ENCODE results near the gene TMEM135.
"Not testable (repeated sequence)": the region's sequence is repeated elsewhere in the genome, so short reads cannot be mapped to it uniquely, and the experiment has no call there.

The TMEM135 gene

GRCh38 chr11:87020764-87021365 is 16.9 kb upstream of the TMEM135 start:
- DNase-seq (ENCODE audit: low spot score), result no peak

GRCh38 chr11:87022254-87022653 is 15.5 kb upstream of the TMEM135 start:
- DNase-seq (ENCODE audit: low spot score), result no peak

- DNase-seq (ENCODE audit: low spot score), result no peak
Observed at GRCh38 chr11:87022738-87023137, 15.0 kb upstream of the TMEM135 start.

GRCh38 chr11:87026415-87026814 is 11.3 kb upstream of the TMEM135 start:
- not testable (repeated sequence) for DNase-seq (ENCODE audit: low spot score)

- DNase-seq (ENCODE audit: low spot score), result no peak
Observed at GRCh38 chr11:87030458-87031054, 7.2 kb upstream of the TMEM135 start.

GRCh38 chr11:87031433-87032170 is 6.1 kb upstream of the TMEM135 start:
- no peak for DNase-seq (ENCODE audit: low spot score)

- no peak for DNase-seq (ENCODE audit: low spot score)
Observed at GRCh38 chr11:87033561-87033960, 4.2 kb upstream of the TMEM135 start.

- no peak for DNase-seq (ENCODE audit: low spot score)
Observed at GRCh38 chr11:87035976-87036583, 1.7 kb upstream of the TMEM135 start.

GRCh38 chr11:87036756-87037449 is 831 bp upstream of the TMEM135 start:
- DNase-seq (ENCODE audit: low spot score), result no peak

- no peak for DNase-seq (ENCODE audit: low spot score)
Observed at GRCh38 chr11:87038235-87038977, 672 bp downstream of the TMEM135 start.

GRCh38 chr11:87039371-87039770 is 1.6 kb downstream of the TMEM135 start:
- no peak for DNase-seq (ENCODE audit: low spot score)

- DNase-seq (ENCODE audit: low spot score), result no peak
Observed at GRCh38 chr11:87043894-87044293, 6.2 kb downstream of the TMEM135 start.

GRCh38 chr11:87046824-87047223 is 9.1 kb downstream of the TMEM135 start:
- no peak for DNase-seq (ENCODE audit: low spot score)

GRCh38 chr11:87056091-87056490 is 18.4 kb downstream of the TMEM135 start:
- DNase-seq (ENCODE audit: low spot score), result no peak

- no peak for DNase-seq (ENCODE audit: low spot score)
Observed at GRCh38 chr11:87057749-87058148, 20.0 kb downstream of the TMEM135 start.

- DNase-seq (ENCODE audit: low spot score), result no peak
Observed at GRCh38 chr11:87059596-87060390, 22.1 kb downstream of the TMEM135 start.

- no peak for DNase-seq (ENCODE audit: low spot score)
Observed at GRCh38 chr11:87061766-87062165, 24.0 kb downstream of the TMEM135 start.

GRCh38 chr11:87063982-87064381 is 26.2 kb downstream of the TMEM135 start:
- DNase-seq (ENCODE audit: low spot score), result no peak

- DNase-seq (ENCODE audit: low spot score), result no peak
Observed at GRCh38 chr11:87072787-87073186, 35.1 kb downstream of the TMEM135 start.

- DNase-seq (ENCODE audit: low spot score), result no peak
Observed at GRCh38 chr11:87076260-87076783, 38.6 kb downstream of the TMEM135 start.

All from COLO829 (cell line).